ENCODE data around the gene CD200R1. TPM values are rescaled to one million over a fixed set of nuclear protein-coding genes. Genes with fewer than 3 reads are reported as not detected.

The CD200R1 gene
- total RNA-seq, 1 experiment from 2014 or later: not detected

DNA sequence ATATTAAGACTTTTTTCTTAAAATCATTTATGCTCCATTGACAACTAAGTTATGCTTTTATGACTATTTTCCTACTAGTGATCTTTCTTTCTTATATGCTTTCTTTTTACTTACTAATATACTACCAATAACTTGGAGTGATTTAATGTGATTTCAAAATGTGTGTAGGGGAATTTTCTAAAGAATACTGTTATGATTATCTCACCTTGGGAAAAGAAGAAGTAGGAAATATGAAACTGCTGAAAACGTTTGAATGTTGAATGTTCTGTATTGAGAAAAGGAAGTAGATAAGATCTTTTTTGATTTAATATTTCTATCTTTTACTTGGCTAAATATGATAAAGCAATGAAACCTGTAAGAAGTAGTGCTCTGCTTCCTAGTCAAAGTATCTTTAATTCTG is 7.8 kb upstream of the CD200R1 start (continued):
- TF ChIP-seq, protein P1, sequence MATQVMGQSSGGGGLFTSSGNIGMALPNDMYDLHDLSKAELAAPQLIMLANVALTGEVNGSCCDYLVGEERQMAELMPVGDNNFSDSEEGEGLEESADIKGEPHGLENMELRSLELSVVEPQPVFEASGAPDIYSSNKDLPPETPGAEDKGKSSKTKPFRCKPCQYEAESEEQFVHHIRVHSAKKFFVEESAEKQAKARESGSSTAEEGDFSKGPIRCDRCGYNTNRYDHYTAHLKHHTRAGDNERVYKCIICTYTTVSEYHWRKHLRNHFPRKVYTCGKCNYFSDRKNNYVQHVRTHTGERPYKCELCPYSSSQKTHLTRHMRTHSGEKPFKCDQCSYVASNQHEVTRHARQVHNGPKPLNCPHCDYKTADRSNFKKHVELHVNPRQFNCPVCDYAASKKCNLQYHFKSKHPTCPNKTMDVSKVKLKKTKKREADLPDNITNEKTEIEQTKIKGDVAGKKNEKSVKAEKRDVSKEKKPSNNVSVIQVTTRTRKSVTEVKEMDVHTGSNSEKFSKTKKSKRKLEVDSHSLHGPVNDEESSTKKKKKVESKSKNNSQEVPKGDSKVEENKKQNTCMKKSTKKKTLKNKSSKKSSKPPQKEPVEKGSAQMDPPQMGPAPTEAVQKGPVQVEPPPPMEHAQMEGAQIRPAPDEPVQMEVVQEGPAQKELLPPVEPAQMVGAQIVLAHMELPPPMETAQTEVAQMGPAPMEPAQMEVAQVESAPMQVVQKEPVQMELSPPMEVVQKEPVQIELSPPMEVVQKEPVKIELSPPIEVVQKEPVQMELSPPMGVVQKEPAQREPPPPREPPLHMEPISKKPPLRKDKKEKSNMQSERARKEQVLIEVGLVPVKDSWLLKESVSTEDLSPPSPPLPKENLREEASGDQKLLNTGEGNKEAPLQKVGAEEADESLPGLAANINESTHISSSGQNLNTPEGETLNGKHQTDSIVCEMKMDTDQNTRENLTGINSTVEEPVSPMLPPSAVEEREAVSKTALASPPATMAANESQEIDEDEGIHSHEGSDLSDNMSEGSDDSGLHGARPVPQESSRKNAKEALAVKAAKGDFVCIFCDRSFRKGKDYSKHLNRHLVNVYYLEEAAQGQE (IDR thresholded peaks at IDR 0.05; ENCODE audit: low read depth): no peak
- TF ChIP-seq YY1 (IDR thresholded peaks at IDR 0.05; ENCODE audit: extremely low read depth, insufficient replicate concordance, low read depth, low read length) (no peak), EZH2 (IDR thresholded peaks at IDR 0.05) (no peak), SRF (IDR thresholded peaks at IDR 0.05; ENCODE audit: low read depth) (no peak), ELF1 (IDR thresholded peaks at IDR 0.05; ENCODE audit: borderline replicate concordance, low read depth) (no peak), SIN3A (IDR thresholded peaks at IDR 0.05; ENCODE audit: low read depth) (no peak), CEBPB (IDR thresholded peaks at IDR 0.05; ENCODE audit: low read depth) (no peak)
- TF ChIP-seq, protein P2, sequence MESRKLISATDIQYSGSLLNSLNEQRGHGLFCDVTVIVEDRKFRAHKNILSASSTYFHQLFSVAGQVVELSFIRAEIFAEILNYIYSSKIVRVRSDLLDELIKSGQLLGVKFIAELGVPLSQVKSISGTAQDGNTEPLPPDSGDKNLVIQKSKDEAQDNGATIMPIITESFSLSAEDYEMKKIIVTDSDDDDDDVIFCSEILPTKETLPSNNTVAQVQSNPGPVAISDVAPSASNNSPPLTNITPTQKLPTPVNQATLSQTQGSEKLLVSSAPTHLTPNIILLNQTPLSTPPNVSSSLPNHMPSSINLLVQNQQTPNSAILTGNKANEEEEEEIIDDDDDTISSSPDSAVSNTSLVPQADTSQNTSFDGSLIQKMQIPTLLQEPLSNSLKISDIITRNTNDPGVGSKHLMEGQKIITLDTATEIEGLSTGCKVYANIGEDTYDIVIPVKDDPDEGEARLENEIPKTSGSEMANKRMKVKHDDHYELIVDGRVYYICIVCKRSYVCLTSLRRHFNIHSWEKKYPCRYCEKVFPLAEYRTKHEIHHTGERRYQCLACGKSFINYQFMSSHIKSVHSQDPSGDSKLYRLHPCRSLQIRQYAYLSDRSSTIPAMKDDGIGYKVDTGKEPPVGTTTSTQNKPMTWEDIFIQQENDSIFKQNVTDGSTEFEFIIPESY (IDR thresholded peaks at IDR 0.05; ENCODE audit: extremely low read depth, insufficient replicate concordance, low read length): no peak

DNA sequence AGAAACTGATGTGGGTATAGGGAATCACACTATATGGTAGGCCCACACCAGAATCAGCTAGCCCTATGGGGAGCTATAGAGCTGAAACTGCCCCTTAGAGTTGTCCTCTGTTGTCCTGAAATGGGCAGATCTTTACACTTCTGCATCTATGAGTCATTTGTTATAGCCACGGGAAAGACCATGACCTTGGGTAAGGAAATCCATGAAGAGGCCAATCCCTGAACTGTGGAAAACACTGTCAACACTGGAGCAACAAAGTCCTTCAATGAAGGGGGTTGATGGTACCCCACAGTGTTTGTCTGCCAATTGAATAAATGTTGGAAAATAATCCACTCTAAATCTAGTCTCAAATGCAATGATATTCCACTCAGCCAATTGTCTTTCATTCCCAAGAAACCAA is 5.2 kb upstream of the CD200R1 start:
- no peak overlapping the region for H3K4me2 ChIP-seq (ENCODE audit: low read length)
- H3K9me2 ChIP-seq (ENCODE audit: insufficient read depth): no peaks in the 10 kb centered on the region
- intact Hi-C loops (cut with micrococcal nuclease): no loop called here
- no peak overlapping the region for H2AFZ ChIP-seq (ENCODE audit: low read depth, low read length, poor library complexity, severe bottlenecking)
- no peaks in the 10 kb centered on the region for H3K79me2 ChIP-seq (ENCODE audit: insufficient read depth, low read length)
- ChIA-PET RAD21 (ENCODE audit: low non-redundant PET in 1 of 2, low total read pairs in 2 of 2, uncharacterized antibody in 2 of 2, unreplicated experiment in 2 of 2) (no interaction called here), POLR2A (interaction anchor here (1.2 kb wide), 1 partner anchor 339 kb away, joined by 4 read pairs; no protein-coding TSS in a partner anchor), CTCF (interaction anchor here (0.9 to 2.4 kb wide), 4 partner anchors 11 to 338 kb away, joined by 3 to 23 read pairs (median 8); partner anchors contain the start of gene GTPBP8)
- H4K20me1 ChIP-seq (ENCODE audit: insufficient read depth): no peaks in the 10 kb centered on the region
- no TSS peak for BruUV-seq (replicated peaks)
- ATAC-seq: no peak
- no peaks in the 10 kb centered on the region for H3K4me1 ChIP-seq (ENCODE audit: control insufficient read depth in 1 of 2, insufficient read depth in 2 of 2, low read length in 2 of 2)
- TF ChIP-seq TCF7L2 (IDR thresholded peaks at IDR 0.05; ENCODE audit: borderline replicate concordance, extremely low read depth, insufficient read depth, insufficient read length): no peak
- TF ChIP-seq SP1 (IDR thresholded peaks at IDR 0.05; ENCODE audit: low read depth): no peak
- TF ChIP-seq CBX3 (IDR thresholded peaks at IDR 0.05; ENCODE audit: low read depth): no peak
- no peak for TF ChIP-seq EGR1 (IDR thresholded peaks at IDR 0.05; ENCODE audit: low read depth)
- no peak for TF ChIP-seq YY1 (IDR thresholded peaks at IDR 0.05; ENCODE audit: extremely low read depth, insufficient replicate concordance, low read depth, low read length)
- no peak for TF ChIP-seq FOSL1 (IDR thresholded peaks at IDR 0.05; ENCODE audit: low read depth)
- no peak for TF ChIP-seq SRF (IDR thresholded peaks at IDR 0.05; ENCODE audit: low read depth)
- no peak for TF ChIP-seq POLR2AphosphoS5 (IDR thresholded peaks at IDR 0.05; ENCODE audit: low read depth, low read length)
- TF ChIP-seq, protein P3, sequence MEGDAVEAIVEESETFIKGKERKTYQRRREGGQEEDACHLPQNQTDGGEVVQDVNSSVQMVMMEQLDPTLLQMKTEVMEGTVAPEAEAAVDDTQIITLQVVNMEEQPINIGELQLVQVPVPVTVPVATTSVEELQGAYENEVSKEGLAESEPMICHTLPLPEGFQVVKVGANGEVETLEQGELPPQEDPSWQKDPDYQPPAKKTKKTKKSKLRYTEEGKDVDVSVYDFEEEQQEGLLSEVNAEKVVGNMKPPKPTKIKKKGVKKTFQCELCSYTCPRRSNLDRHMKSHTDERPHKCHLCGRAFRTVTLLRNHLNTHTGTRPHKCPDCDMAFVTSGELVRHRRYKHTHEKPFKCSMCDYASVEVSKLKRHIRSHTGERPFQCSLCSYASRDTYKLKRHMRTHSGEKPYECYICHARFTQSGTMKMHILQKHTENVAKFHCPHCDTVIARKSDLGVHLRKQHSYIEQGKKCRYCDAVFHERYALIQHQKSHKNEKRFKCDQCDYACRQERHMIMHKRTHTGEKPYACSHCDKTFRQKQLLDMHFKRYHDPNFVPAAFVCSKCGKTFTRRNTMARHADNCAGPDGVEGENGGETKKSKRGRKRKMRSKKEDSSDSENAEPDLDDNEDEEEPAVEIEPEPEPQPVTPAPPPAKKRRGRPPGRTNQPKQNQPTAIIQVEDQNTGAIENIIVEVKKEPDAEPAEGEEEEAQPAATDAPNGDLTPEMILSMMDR (IDR thresholded peaks at IDR 0.05 in 2 of 3, conservative IDR thresholded peaks at IDR 0.05 in 1 of 3; ENCODE audit: borderline replicate concordance in 1 of 3, insufficient read depth in 1 of 3, low read depth in 2 of 3, low read length in 2 of 3): no peak
- TF ChIP-seq, protein P4, sequence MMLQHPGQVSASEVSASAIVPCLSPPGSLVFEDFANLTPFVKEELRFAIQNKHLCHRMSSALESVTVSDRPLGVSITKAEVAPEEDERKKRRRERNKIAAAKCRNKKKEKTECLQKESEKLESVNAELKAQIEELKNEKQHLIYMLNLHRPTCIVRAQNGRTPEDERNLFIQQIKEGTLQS (IDR thresholded peaks at IDR 0.05): no peak
- no peak for TF ChIP-seq ZNF274 (IDR thresholded peaks at IDR 0.05; ENCODE audit: low read depth, low read length)
- no peaks in the 10 kb centered on the region for H3K27me3 ChIP-seq (ENCODE audit: insufficient read depth, low read length)
- H3K27ac ChIP-seq (ENCODE audit: low read depth, low read length): no peak overlapping the region
- DNase-seq (ENCODE audit: low read depth, low spot score): no peak
- no peak overlapping the region for H3K4me3 ChIP-seq (replicated peaks in 1 of 2; ENCODE audit: low read depth in 1 of 2, low read length in 2 of 2)
- no peaks in the 10 kb centered on the region for H3K36me3 ChIP-seq (ENCODE audit: control insufficient read depth in 1 of 2, insufficient read depth in 2 of 2, low read length in 2 of 2)
- H3K9ac ChIP-seq (ENCODE audit: low read length): no peak overlapping the region
- no peaks in the 10 kb centered on the region for H3K9me3 ChIP-seq (ENCODE audit: control insufficient read depth in 1 of 2, insufficient read depth in 1 of 2, low read depth in 1 of 2, low read length in 2 of 2)

All from HCT116 (cell line).